GM12872 (cell line): ENCODE results near the gene SOAT2.

Experiments
- TF ChIP-seq, protein P1 (sequence below): IDR thresholded peaks from 3 replicates; pipeline ENCODE4 v1.5.1; 2011; ENCODE audit warnings: low read depth, mild to moderate bottlenecking, low read length, moderate library complexity; ENCODE audit not compliant: insufficient read depth

SOAT2 gene

GRCh38 chr12:53122961-53123468 lies 19.7 kb downstream of the SOAT2 start:
- TF ChIP-seq, protein P1, sequence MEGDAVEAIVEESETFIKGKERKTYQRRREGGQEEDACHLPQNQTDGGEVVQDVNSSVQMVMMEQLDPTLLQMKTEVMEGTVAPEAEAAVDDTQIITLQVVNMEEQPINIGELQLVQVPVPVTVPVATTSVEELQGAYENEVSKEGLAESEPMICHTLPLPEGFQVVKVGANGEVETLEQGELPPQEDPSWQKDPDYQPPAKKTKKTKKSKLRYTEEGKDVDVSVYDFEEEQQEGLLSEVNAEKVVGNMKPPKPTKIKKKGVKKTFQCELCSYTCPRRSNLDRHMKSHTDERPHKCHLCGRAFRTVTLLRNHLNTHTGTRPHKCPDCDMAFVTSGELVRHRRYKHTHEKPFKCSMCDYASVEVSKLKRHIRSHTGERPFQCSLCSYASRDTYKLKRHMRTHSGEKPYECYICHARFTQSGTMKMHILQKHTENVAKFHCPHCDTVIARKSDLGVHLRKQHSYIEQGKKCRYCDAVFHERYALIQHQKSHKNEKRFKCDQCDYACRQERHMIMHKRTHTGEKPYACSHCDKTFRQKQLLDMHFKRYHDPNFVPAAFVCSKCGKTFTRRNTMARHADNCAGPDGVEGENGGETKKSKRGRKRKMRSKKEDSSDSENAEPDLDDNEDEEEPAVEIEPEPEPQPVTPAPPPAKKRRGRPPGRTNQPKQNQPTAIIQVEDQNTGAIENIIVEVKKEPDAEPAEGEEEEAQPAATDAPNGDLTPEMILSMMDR = no peak

GRCh38 chr12:53123578-53124351 lies 20.5 kb downstream of the SOAT2 start:
- TF ChIP-seq, protein P1 = no peak

GRCh38 chr12:53124352-53124723 lies 21.1 kb downstream of the SOAT2 start:
- TF ChIP-seq, protein P1 = no peak

DNA sequence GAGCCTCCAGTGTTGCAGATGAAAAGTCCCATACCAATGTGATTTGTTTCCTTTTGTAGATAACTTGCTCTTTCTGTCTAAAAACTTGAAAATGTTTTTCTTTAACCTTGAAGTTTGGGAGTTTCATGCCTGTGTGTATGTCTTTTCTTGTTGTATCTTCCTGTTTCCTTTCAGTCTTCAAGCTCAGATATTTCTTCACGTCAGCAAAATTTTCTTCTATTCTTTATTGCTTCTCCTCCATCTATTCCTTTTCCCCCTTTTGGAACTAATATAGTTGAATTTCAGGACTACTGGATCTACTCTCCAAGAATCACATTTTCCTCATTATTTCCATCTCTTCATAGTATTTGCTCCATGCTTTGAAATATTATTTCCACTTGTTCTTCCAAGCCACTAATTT lies 23.9 kb downstream of the SOAT2 start:
- TF ChIP-seq, protein P1 = no peak

DNA sequence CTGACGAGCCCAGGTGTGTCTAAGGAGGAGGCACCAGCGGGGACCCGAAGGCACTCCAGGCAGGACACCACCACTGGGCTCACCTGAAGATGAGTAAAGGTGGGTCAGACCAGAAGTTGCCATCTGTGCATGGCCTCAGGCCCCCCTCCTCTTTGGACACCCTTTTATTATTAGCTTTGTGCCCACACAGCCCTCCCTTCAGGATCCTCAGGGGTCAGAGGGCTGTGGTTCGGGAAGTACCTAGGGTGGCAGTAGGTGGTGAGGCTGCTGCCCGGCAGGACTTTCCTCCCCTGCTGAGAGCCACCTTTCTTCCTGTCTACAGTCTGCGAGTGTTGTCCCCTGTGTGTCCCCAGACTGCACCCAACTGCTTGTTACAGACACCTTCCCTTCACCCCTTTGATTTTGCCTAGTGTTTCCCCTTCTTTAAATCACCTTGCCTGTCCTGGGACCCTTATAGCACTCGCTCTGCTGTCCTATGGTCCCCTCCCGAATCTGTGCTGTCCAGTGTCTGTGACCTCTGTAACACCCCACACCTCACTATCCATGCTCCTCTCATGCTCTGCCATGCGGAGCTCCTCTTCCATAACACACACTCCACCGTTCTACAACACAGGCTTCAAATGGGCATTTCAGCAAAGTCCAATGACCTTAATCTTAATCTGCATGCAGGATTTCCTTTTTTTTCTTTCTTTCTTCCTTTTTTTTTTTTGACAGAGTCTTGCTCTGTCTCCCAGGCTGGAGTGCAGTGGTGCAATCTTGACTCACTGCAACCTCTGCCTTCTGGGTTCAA lies 25.7 kb downstream of the SOAT2 start:
- TF ChIP-seq, protein P1 = no peak

DNA sequence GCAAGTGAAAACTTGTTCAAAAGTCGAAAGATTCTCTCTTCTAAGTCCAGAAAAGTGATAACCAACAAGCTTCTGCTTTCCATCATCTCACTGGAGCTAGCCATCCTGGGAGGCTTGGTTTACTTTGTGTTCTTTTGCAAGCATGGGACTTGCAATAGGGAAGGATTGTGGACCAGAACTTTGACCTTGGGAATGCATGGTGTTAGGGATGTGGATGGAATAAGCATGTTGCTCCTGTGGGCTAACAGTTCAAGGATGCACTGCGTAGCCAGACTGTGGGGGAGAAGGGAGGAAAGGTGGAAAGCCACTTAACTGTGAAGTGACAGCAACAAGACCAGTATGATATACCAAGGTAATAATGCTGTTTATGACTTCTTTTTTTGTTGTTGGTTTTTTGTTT lies 28.6 kb downstream of the SOAT2 start:
- TF ChIP-seq, protein P1 = no peak

GRCh38 chr12:53133722-53134121 lies 30.4 kb downstream of the SOAT2 start:
- TF ChIP-seq, protein P1 = no peak
